Suppressor macrophage treated with lipopolysaccharide for 4 hours (primary cell): ENCODE measurements around the gene YPEL1.
"Not testable (repeated sequence)": the region's sequence is repeated elsewhere in the genome, so short reads cannot be mapped to it uniquely, and the experiment has no call there.

Source experiments
- DNase-seq: peaks from one replicate; pipeline ENCODE4 v3.0.0-alpha.2; 2020

Gene YPEL1

GRCh38 chr22:21697880-21698279, 37.7 kb downstream of the YPEL1 start:
- no peak for DNase-seq

- DNase-seq = no peak
These were observed 38.4 kb downstream of the YPEL1 start for GRCh38 chr22:21697021-21697771.

- DNase-seq = no peak
These were observed 39.5 kb downstream of the YPEL1 start for GRCh38 chr22:21696115-21696514.

GRCh38 chr22:21695430-21696085, 40.0 kb downstream of the YPEL1 start:
- DNase-seq = no peak

- DNase-seq = no peak
These were observed 40.7 kb downstream of the YPEL1 start for GRCh38 chr22:21694795-21695429.

- DNase-seq = no peak
These were observed 41.2 kb downstream of the YPEL1 start for GRCh38 chr22:21694394-21694793.

GRCh38 chr22:21693999-21694341, 41.6 kb downstream of the YPEL1 start:
- no peak for DNase-seq

GRCh38 chr22:21693333-21693998, 42.1 kb downstream of the YPEL1 start:
- DNase-seq = no peak

GRCh38 chr22:21692856-21693255, 42.7 kb downstream of the YPEL1 start:
- DNase-seq = not testable (repeated sequence)

- no peak for DNase-seq
These were observed 43.8 kb downstream of the YPEL1 start for GRCh38 chr22:21691816-21692215.

GRCh38 chr22:21690401-21690801, 45.2 kb downstream of the YPEL1 start:
- peak; percentile 37 for DNase-seq

- no peak for DNase-seq
These were observed 46.8 kb downstream of the YPEL1 start for GRCh38 chr22:21688706-21689381.

GRCh38 chr22:21688341-21688705, 47.3 kb downstream of the YPEL1 start:
- DNase-seq = no peak

- no peak for DNase-seq
These were observed 47.8 kb downstream of the YPEL1 start for GRCh38 chr22:21687685-21688259.

GRCh38 chr22:21686634-21687393, 48.8 kb downstream of the YPEL1 start:
- DNase-seq = no peak

GRCh38 chr22:21686193-21686608, 49.4 kb downstream of the YPEL1 start:
- no peak for DNase-seq

GRCh38 chr22:21685164-21685513, 50.5 kb downstream of the YPEL1 start:
- DNase-seq = no peak

- no peak for DNase-seq
These were observed 51.0 kb downstream of the YPEL1 start for GRCh38 chr22:21684492-21685163.

- DNase-seq = no peak
These were observed 52.2 kb downstream of the YPEL1 start for GRCh38 chr22:21683401-21683811.

GRCh38 chr22:21682385-21683175, 53.0 kb downstream of the YPEL1 start:
- DNase-seq = no peak
